Measurements from ENCODE around the gene SEC24B.
A peak's percentile ranks its signal among the peaks of the same experiment; 100 is the strongest.

DNA sequence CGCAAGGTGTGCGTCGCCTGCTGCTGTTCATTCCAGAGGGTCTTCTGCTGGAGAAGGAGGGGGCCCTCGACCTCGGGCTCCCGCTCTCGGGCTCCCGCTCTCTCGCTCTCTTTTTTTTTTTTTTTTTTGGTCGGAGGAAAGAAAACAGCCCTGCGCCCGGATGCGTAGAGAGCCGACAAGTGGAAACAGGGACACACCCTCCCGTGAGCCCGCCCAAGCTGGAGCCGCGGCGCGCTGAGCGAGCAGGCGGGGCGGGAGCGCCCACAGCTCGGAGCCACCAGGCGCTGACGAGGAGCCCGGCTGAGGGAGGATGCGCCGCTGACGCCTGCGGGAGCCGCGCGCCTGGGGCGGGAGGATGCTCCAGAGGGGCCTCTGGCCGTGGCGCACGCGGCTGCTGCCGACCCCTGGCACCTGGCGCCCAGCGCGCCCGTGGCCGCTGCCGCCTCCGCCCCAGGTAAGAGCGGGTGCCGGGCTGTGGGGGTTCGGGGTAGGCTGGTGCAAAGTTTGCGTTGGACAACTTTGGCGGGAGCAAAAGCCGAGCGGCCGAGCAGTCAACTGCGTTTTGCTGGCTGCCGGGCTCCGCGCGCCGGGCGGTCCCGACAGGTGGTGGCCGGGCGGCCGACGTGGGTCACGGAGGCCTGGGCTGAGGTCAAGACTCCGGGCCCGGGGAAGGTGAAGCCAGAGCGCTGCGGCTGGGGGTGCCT is 126.5 kb downstream of the SEC24B start, which contains the start of gene MCUB:
- TF ChIP-seq, protein P1, sequence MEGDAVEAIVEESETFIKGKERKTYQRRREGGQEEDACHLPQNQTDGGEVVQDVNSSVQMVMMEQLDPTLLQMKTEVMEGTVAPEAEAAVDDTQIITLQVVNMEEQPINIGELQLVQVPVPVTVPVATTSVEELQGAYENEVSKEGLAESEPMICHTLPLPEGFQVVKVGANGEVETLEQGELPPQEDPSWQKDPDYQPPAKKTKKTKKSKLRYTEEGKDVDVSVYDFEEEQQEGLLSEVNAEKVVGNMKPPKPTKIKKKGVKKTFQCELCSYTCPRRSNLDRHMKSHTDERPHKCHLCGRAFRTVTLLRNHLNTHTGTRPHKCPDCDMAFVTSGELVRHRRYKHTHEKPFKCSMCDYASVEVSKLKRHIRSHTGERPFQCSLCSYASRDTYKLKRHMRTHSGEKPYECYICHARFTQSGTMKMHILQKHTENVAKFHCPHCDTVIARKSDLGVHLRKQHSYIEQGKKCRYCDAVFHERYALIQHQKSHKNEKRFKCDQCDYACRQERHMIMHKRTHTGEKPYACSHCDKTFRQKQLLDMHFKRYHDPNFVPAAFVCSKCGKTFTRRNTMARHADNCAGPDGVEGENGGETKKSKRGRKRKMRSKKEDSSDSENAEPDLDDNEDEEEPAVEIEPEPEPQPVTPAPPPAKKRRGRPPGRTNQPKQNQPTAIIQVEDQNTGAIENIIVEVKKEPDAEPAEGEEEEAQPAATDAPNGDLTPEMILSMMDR (IDR thresholded peaks at IDR 0.05): peak in 2 of 6 experiments; percentile 17 to 27
- TF ChIP-seq POLR2A (IDR thresholded peaks at IDR 0.05): peak in 2 of 4 donors; percentile 81 to 87

All from esophagus squamous epithelium (tissue), 4 donors.